ENCODE data around the gene KIRREL1.

GRCh38 chr1:158068918-158069317 lies 75.5 kb downstream of the KIRREL1 start:
- TF ChIP-seq POLR2A (IDR thresholded peaks at IDR 0.05) (no peak), CTCF (IDR thresholded peaks at IDR 0.05) (no peak), POLR2AphosphoS5 (IDR thresholded peaks at IDR 0.05) (no peak), EP300 (IDR thresholded peaks at IDR 0.05; ENCODE audit: low read depth) (no peak)

Data from transverse colon (tissue), 4 donors.